Measurements from ENCODE around the gene TRIOBP. TPM values are rescaled to one million over a fixed set of nuclear protein-coding genes. Genes with fewer than 3 reads are reported as not detected.
A peak's percentile ranks its signal among the peaks of the same experiment; 100 is the strongest.

The TRIOBP gene
- total RNA-seq, 2 experiments from 2014 or later: 45.2 to 45.8 TPM

GRCh38 chr22:37739035-37739434, 42.2 kb downstream of the TRIOBP start:
- POLR2A ChIA-PET: no interaction called here
- Mint-ChIP-seq H3K4me1 (ENCODE audit: low read depth) (peaks cover 9% of the 10 kb centered on the region), H3K4me3 (no peak overlapping the region), H3K27me3 (ENCODE audit: low read depth) (peaks cover 4% of the 10 kb centered on the region), H3K27ac (no peak overlapping the region), H3K36me3 (ENCODE audit: low read depth) (peaks cover 5% of the 10 kb centered on the region), H3K9me3 (ENCODE audit: insufficient read depth) (no peaks in the 10 kb centered on the region)
- CTCF ChIA-PET: no interaction called here
- ATAC-seq: no peak
- DNase-seq: no peak

- CTCF ChIA-PET: no interaction called here
- DNase-seq (no peak), ATAC-seq (no peak)
- Mint-ChIP-seq H3K4me1 (ENCODE audit: low read depth) (peaks cover 14% of the 10 kb centered on the region), H3K4me3 (no peak overlapping the region), H3K27ac (no peak overlapping the region), H3K9me3 (ENCODE audit: insufficient read depth) (no peaks in the 10 kb centered on the region), H3K27me3 (ENCODE audit: low read depth) (peaks cover 4% of the 10 kb centered on the region), H3K36me3 (ENCODE audit: low read depth) (peaks cover 5% of the 10 kb centered on the region)
- POLR2A ChIA-PET: no interaction called here
Measured at GRCh38 chr22:37739611-37740049, 42.8 kb downstream of the TRIOBP start.

GRCh38 chr22:37740455-37741311, 43.8 kb downstream of the TRIOBP start:
- Mint-ChIP-seq H3K27me3 (ENCODE audit: low read depth) (peaks cover 4% of the 10 kb centered on the region), H3K27ac (no peak overlapping the region), H3K4me1 (ENCODE audit: low read depth) (peaks cover 21% of the 10 kb centered on the region), H3K36me3 (ENCODE audit: low read depth) (peaks cover 11% of the 10 kb centered on the region), H3K9me3 (ENCODE audit: insufficient read depth) (no peaks in the 10 kb centered on the region), H3K4me3 (no peak overlapping the region)
- DNase-seq (no peak), ATAC-seq (no peak)
- ChIA-PET POLR2A (interaction anchor here (0.8 kb wide), 1 partner anchor 9 kb away, joined by 3 read pairs; no protein-coding TSS in a partner anchor), CTCF (interaction anchor here (1.1 kb wide), 1 partner anchor 10 kb away, joined by 4 read pairs; no protein-coding TSS in a partner anchor)

GRCh38 chr22:37741312-37741795, 44.5 kb downstream of the TRIOBP start:
- ATAC-seq: no peak
- CTCF ChIA-PET: interaction anchor here (1.1 kb wide), 1 partner anchor 11 kb away, joined by 4 read pairs; no protein-coding TSS in a partner anchor
- no peak for DNase-seq
- Mint-ChIP-seq H3K36me3 (ENCODE audit: low read depth) (peaks cover 11% of the 10 kb centered on the region), H3K9me3 (ENCODE audit: insufficient read depth) (no peaks in the 10 kb centered on the region), H3K4me1 (ENCODE audit: low read depth) (peaks cover 21% of the 10 kb centered on the region), H3K4me3 (no peak overlapping the region), H3K27me3 (ENCODE audit: low read depth) (peaks cover 4% of the 10 kb centered on the region), H3K27ac (no peak overlapping the region)
- POLR2A ChIA-PET: interaction anchor here (0.8 kb wide), 1 partner anchor 8 kb away, joined by 3 read pairs; no protein-coding TSS in a partner anchor

- POLR2A ChIA-PET: interaction anchor here (0.6 kb wide), 1 partner anchor 166 kb away, joined by 3 read pairs; no protein-coding TSS in a partner anchor
- Mint-ChIP-seq H3K4me3 (no peak overlapping the region), H3K27me3 (ENCODE audit: low read depth) (peaks cover 4% of the 10 kb centered on the region), H3K36me3 (ENCODE audit: low read depth) (peaks cover 13% of the 10 kb centered on the region), H3K4me1 (ENCODE audit: low read depth) (peaks cover 28% of the 10 kb centered on the region), H3K27ac (no peak overlapping the region), H3K9me3 (ENCODE audit: insufficient read depth) (no peaks in the 10 kb centered on the region)
- no peak for DNase-seq
- ATAC-seq: no peak
- CTCF ChIA-PET: no interaction called here
Measured at GRCh38 chr22:37742376-37743171, 45.7 kb downstream of the TRIOBP start.

DNA sequence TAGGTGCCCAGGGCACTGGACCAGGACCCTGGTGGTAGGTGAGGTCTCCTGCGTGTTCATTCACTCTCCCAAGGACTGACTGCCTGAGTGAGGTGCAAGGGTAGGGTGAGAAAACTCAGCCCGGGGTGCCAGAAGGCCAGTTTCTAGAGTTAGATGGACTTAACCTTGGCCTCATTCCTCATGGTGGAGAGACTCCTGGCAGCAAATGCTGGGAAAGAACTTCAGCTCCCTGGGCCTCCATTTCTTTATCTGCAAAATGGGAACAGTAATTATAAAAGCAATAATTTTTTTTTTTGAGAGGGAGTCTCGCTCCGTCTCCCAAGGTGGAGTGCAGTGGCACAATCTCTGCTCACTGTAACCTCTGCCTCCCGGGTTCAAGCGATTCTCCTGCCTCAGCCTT, 47.7 kb downstream of the TRIOBP start:
- Mint-ChIP-seq H3K36me3 (ENCODE audit: low read depth) (peaks cover 13% of the 10 kb centered on the region), H3K4me3 (peak overlapping the region; percentile 96), H3K9me3 (ENCODE audit: insufficient read depth) (no peaks in the 10 kb centered on the region), H3K4me1 (ENCODE audit: low read depth) (peaks cover 40% of the 10 kb centered on the region), H3K27me3 (ENCODE audit: low read depth) (no peaks in the 10 kb centered on the region), H3K27ac (no peak overlapping the region)
- POLR2A ChIA-PET: no interaction called here
- DNase-seq: no peak
- no peak for ATAC-seq
- CTCF ChIA-PET: no interaction called here

DNA sequence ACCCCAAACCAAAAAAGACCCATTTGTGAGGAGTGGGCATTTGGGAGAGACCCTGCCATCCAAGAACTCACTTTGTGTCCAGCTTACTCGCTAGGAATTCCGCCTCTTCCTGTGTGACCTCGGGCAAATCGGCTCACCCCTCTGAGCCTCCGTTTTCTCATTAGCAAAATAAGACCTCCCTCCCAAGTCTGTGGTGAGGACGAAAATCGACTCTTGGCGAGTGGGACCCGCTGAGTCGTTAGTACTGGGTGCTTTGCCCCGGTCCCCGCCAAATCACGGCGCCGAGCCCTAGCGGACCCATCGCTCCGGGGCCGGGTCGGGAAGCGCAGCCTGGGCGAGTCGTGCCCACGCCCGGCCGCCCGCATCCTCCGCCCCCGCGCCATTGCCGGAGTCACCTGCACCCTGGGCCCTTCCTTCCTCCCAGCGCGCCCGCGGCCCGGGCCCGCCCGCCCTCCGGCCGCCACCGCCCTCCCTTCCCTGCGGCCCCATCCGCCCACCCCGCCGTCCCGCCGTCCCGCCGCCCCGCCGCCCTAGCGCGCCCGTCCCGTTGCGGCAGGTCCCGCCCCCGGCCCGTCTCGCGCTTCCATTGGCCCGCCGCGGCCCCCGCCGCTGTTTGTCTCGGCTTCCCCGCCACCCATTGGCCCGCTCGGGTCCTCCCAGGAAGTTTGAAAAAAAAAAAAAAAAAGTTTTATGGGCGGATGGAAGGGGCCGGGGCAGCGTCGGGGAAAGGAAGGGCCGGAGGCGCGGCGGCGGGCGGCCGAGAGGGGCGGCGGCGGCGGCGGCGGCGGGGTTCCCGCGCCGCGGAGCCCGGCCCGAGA, 48.9 kb downstream of the TRIOBP start:
- H3K4me1 Mint-ChIP-seq (ENCODE audit: low read depth): peaks cover 37% of the 10 kb centered on the region
- ChIA-PET POLR2A (no interaction called here), CTCF (no interaction called here)
- H3K9me3 Mint-ChIP-seq (ENCODE audit: insufficient read depth): no peaks in the 10 kb centered on the region
- no peaks in the 10 kb centered on the region for H3K27me3 Mint-ChIP-seq (ENCODE audit: low read depth)
- peak; percentile 91 for DNase-seq
- peak overlapping the region; percentile 87 for H3K27ac Mint-ChIP-seq
- peaks cover 13% of the 10 kb centered on the region for H3K36me3 Mint-ChIP-seq (ENCODE audit: low read depth)
- ATAC-seq: peak; percentile 96
- H3K4me3 Mint-ChIP-seq: peak overlapping the region; percentile 96

GRCh38 chr22:37746366-37747079, 49.7 kb downstream of the TRIOBP start:
- Mint-ChIP-seq H3K27ac (peak overlapping the region; percentile 88), H3K9me3 (ENCODE audit: insufficient read depth) (no peaks in the 10 kb centered on the region), H3K4me3 (peak overlapping the region; percentile 89), H3K36me3 (ENCODE audit: low read depth) (peaks cover 13% of the 10 kb centered on the region), H3K4me1 (ENCODE audit: low read depth) (peaks cover 38% of the 10 kb centered on the region), H3K27me3 (ENCODE audit: low read depth) (no peaks in the 10 kb centered on the region)
- no peak for ATAC-seq
- CTCF ChIA-PET: no interaction called here
- no peak for DNase-seq
- POLR2A ChIA-PET: no interaction called here

GRCh38 chr22:37747080-37747714, 50.3 kb downstream of the TRIOBP start:
- H3K9me3 Mint-ChIP-seq (ENCODE audit: insufficient read depth): no peaks in the 10 kb centered on the region
- ChIA-PET POLR2A (no interaction called here), CTCF (no interaction called here)
- DNase-seq (no peak), ATAC-seq (no peak)
- H3K27me3 Mint-ChIP-seq (ENCODE audit: low read depth): no peaks in the 10 kb centered on the region
- H3K27ac Mint-ChIP-seq: peak overlapping the region; percentile 88
- H3K36me3 Mint-ChIP-seq (ENCODE audit: low read depth): peaks cover 15% of the 10 kb centered on the region
- H3K4me3 Mint-ChIP-seq: peak overlapping the region; percentile 89
- H3K4me1 Mint-ChIP-seq (ENCODE audit: low read depth): peaks cover 38% of the 10 kb centered on the region

DNA sequence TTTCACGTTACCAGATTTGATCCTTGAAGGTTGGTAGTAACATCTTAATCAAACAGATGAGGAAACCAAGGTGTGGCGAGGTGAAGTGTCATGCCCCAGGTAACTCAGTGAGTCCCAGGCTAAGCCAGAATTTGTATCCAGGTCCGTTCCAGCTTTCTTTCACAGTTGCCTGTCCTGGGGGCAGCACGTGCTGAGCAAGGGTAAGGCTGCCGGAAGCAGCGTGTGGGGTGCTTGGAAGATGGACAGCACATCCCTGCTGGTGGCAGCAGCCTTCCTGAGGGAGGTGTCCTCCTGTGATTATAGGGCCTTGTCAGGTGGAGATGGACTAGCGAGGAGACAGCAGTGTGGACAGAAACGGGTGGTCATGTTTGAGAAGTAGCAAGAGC, 50.9 kb downstream of the TRIOBP start:
- H3K9me3 Mint-ChIP-seq (ENCODE audit: insufficient read depth): no peaks in the 10 kb centered on the region
- ATAC-seq (no peak), DNase-seq (no peak)
- peak overlapping the region; percentile 23 for H3K4me3 Mint-ChIP-seq
- peak overlapping the region; percentile 30 for H3K27ac Mint-ChIP-seq
- ChIA-PET POLR2A (no interaction called here), CTCF (no interaction called here)
- peaks cover 15% of the 10 kb centered on the region for H3K36me3 Mint-ChIP-seq (ENCODE audit: low read depth)
- peaks cover 38% of the 10 kb centered on the region for H3K4me1 Mint-ChIP-seq (ENCODE audit: low read depth)
- no peaks in the 10 kb centered on the region for H3K27me3 Mint-ChIP-seq (ENCODE audit: low read depth)

DNA sequence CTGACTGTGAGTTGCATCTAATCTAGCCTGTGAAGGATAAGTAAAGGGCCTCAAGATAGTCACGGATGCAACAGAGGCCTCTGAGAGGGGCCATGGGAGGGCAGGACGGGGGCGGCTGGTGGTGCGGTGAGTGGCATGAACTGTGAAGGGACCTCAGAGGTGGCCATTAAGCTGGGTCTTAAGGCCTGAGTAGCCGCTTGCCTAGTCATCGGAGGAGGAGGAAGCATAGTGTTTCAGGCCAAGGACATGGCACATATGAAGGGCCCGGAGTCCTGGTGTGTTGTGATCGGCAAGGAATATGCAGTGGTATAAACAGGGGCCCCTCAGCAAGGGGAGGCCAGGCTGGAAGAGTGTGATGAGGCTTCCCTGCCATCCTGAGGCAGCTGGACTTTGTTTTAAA, 51.8 kb downstream of the TRIOBP start:
- ATAC-seq (no peak), DNase-seq (no peak)
- Mint-ChIP-seq H3K36me3 (ENCODE audit: low read depth) (peaks cover 11% of the 10 kb centered on the region), H3K4me3 (no peak overlapping the region), H3K9me3 (ENCODE audit: insufficient read depth) (no peaks in the 10 kb centered on the region), H3K27me3 (ENCODE audit: low read depth) (no peaks in the 10 kb centered on the region), H3K27ac (no peak overlapping the region), H3K4me1 (ENCODE audit: low read depth) (peaks cover 35% of the 10 kb centered on the region)
- POLR2A ChIA-PET: no interaction called here
- CTCF ChIA-PET: no interaction called here

Measured in activated CD8-positive, alpha-beta T cell treated with anti-CD3 and anti-CD28 coated beads, Interleukin-2, amount 10 ng/mL, durations not matched to agents 7 days and 5 days (primary cell).